NOMO-1 (cell line): Measurements from ENCODE around the gene FIGNL1.
"Not testable (repeated sequence)": the region's sequence is repeated elsewhere in the genome, so short reads cannot be mapped to it uniquely, and the experiment has no call there.

Experiments used
- DNase-seq, 2 experiments: peaks; one replicate each; lab custom pipeline; 2025; ENCODE audit not compliant: unreplicated experiment in 2 of 2; lab: John Stamatoyannopoulos, UW

FIGNL1 gene

DNA sequence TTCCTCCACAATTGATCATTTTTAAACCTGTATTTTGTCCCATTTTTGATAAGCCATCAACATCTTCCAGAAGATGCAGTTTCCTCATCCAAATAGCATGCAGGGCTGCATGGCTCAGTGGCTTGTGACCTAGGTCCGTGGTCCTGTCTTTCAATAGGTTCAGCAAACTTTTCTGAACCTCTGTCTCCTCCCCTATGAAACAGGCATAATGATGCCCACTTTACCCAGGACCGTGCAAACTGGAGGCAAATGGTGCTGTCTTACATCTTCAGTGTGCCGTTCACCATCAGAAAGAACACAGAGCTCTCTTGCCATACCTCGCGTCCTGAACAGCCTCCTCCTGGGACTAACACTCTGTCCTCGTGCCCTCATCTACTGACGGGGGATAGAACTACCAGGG is 22.3 kb upstream of the FIGNL1 start:
- DNase-seq = no peak

- DNase-seq = no peak
These were observed 21.8 kb upstream of the FIGNL1 start for GRCh38 chr7:50471970-50472369.

DNA sequence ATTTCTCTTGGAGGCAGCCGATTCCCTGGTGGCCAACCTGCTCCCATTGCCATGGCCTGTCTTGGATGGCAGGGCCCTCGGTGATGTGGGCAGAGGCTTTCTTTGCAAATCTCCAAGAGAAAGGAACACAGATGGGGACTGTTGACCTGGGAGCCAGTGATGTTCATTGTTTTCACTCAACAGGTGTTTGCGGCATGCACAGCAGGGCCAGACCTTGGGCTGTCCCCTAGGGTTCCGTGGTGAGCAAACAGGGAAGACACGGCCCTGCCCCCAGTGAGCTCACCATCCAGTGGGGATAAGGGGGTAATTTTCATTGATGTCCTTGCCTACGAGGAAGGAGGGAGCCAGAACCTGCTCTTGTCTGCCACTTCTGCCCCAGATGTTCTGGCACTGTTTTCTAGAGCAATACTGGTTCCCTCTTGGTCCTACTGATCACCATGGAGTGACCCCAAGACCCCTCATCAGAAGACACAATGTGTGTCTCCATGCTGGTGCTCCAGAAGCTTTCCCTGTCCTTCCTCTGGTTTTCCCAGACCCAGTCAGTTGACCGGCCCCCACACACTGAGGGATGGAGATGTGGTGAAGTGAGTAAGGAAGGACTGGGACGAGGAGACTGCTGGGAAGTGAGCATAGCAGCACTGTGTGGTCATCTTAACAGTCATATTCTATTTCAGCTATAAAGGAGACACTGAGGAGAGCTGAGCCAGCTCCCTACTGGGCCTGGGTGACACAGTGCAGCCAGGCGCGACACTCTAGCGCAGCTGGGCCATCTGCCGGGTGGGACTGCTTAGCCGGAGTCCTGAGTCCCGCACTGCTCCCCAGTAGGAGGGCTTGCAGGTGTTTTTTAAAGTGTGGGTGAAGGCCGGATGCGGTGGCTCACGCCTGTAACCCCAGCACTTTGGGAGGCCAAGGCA is 20.4 kb upstream of the FIGNL1 start:
- DNase-seq = no peak

- no peak for DNase-seq
These were observed 19.0 kb upstream of the FIGNL1 start for GRCh38 chr7:50469181-50469580.

DNA sequence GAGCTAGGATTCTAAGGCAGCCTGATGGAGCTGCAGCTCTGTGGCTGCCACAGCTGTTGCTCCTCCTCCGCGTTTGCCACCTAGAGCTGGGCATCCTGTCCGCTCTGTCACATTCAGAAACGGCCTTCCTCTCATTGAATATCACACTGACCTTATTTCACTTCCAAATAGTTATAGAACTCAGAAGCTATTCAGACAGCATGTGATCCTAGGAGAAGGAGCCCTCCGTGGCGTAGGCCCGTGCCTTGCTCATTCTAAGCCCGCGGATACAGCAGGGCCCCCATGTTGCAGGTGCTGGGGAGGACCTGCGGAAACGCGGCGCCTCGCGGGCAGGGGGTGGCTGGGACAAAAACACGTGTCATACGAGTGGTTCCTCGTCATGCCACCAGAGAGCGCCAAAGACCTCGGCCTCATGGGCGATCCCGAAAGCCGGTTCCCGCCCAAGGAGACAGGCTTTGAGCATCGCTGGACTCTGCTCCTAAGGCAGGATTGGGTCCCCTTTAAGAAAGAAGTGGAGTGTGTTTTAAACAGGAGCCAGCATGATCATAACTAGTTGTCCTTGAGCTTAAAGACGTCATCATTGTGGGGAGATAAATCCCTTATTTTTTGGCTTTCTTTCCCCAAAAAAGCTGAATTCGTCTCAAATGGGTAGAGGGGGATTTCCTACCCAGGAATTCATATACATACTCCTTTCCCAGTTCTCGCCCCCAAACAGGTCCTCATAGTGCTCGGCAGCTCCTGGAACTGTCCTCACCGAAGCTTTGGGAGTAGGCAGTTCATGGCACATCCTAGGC is 17.9 kb upstream of the FIGNL1 start:
- DNase-seq = peak; percentile 40 to 59

GRCh38 chr7:50466815-50467585 is 16.9 kb upstream of the FIGNL1 start:
- DNase-seq = no peak

GRCh38 chr7:50463035-50463434 is 12.9 kb upstream of the FIGNL1 start:
- DNase-seq = no peak

DNA sequence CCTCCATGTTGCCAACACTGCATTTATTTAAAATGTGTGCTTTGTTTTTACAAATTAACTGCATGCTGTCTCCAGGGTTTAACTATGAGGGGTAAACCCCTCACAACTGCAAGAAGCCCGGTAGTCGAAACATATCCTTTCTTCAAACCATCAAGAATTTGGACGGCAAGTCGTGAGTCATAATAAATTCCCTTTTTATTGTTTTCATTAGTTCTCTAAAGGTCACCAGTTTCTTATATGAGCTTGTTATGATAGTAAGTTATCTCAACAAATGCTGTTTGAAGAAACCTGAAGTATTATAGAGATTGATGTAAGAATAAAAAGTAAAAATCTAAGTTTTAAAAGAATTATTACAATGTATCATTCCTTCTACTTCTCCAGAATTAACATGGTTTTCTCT is 12.2 kb upstream of the FIGNL1 start:
- no peak for DNase-seq

DNA sequence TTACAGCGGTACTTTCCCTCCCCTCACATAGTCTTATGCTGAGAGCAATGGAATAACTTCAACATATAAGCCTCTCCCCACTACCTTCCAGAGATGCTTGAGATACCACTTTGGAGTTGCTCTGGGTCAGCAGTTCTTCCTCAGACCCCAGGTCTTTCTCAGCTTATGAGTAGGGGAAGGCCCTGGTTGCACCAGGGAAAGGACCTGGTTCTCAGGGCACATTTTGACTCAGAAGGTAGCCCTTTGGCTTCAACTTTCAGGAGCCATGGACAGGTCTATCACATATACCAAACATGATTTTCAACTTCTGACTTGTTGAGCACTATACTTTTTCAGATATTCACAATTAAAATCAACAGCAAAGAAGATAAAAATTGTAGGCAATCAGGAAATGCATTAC is 11.5 kb upstream of the FIGNL1 start:
- DNase-seq = no peak

- DNase-seq = not testable (repeated sequence)
These were observed 9.0 kb upstream of the FIGNL1 start for GRCh38 chr7:50459183-50459582.

DNA sequence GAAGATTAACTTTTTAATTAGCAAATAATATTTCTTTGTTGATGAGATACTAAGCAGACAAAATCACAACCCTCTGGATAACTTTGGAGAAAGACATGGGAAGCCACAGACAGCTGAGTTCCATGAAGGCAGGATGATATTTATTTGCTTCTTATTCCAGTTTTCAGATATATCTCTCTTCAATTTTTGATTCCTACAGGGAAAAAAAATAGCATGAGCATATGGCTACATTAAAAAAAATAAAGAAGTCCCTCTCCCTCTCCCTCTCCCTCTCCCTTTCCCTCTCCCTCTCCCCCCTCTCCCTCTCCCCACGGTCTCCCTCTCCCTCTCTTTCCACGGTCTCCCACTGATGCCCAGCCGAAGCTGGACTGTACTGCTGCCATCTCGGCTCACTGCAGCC is 8.5 kb upstream of the FIGNL1 start:
- not testable (repeated sequence) for DNase-seq

DNA sequence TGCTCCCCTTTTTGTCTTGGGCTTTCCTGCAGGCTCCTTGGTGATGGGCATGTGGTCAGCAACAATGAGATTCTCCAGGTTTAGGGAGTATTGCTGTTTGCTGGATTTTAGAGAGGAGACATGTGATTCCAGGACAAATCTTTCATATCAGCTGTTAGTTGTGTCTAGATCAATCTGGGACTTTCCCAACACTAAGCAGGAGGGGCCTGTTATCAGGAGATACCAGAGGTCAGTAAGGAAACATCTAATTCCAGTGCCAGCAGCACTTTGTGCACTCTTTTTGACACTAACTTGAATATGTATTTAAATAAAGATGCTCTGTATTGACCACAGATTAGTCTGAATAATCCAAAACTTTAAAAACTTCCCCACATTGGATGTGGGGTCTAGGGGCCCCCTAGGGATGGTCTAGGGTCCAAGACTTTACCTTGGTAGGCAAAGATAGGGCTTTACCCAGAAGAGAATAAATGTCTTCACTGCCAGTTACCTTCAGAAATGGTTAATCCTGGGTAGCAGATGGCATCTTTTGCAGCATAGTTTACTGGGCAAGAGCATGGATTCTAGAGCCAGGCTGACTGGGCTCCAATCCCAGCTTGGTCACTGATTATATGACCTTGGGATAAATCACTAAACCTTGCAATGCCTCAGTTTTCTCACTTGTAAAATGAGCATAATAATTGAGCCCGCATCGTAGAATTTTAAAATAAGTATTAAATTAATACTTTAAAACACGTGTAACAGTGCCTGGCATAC is 6.4 kb upstream of the FIGNL1 start:
- DNase-seq = no peak

GRCh38 chr7:50455658-50456057 is 5.5 kb upstream of the FIGNL1 start:
- peak in 1 of 2 experiments; percentile 18 for DNase-seq

GRCh38 chr7:50454968-50455367 is 4.8 kb upstream of the FIGNL1 start:
- DNase-seq = no peak

- DNase-seq = peak in 1 of 2 experiments; percentile 3
These were observed 461 bp upstream of the FIGNL1 start for GRCh38 chr7:50450590-50451032.

- no peak for DNase-seq
These were observed 659 bp downstream of the FIGNL1 start for GRCh38 chr7:50449501-50449880.

GRCh38 chr7:50448823-50449222 is 1.3 kb downstream of the FIGNL1 start:
- DNase-seq = no peak

DNA sequence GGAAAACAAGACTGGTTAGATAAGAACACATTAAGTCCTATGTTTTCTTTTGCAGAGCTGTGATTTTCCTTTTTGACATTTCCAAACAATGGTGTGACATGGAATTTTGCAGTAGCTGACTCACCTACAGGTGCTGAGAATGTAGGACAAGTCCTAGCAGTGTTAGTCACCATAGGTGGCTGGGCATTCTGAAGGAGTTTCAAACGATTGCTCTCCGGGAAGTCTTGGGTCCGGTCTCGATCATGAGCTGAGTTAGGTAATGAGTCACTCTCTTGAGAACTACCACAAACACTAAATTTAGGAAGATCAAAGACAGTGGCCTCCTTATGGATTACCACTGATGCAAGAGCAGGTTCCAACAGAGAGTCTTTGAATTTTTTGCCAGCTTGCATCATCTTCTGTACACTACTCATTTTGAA is 3.6 kb downstream of the FIGNL1 start:
- DNase-seq = peak in 1 of 2 experiments; percentile 62

DNA sequence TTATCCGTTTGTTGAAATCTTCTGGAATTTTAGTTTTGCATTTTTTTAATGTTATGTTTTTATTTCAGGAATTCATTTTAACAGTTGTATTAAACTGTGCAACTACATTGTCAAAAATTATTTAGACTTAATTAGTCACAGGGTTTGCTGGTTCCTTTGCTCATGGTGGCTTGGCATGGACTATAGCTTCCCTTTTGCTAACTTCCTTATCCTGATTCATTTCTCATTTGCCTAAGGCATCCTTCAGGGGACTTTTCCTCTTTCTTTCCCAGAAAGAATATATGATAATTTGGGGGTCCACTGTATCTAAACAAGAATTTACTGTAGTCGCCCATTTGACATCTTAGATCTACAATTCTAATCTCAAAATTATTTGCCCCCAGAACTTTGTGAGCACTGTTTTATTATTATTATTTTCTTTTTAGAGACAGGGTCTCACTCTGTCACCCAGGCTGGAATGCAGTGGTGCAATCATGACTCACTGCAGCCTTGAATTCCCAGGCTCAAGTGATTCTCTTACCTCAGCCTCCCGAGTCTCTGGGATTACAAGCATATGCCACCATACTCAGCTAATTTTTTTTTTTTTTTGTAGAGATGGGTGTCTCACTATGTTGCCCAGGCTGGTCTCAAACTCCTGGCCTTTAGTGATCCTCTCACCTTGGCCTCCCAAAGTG is 13.9 kb downstream of the FIGNL1 start:
- no peak for DNase-seq
